GM23338 (cell line): ENCODE measurements around the gene CASP3. TPM values are rescaled to one million over a fixed set of nuclear protein-coding genes. Genes with fewer than 3 reads are reported as not detected.
A peak's percentile ranks its signal among the peaks of the same experiment; 100 is the strongest.

Experiments used
- ATAC-seq: fragments of 200-7000 bp; cut with Tn5 transposase; 3 replicates; pipeline ENCODE4 v1.9.1; 2020
- DNase-seq: peaks from one replicate; pipeline ENCODE4 v3.0.0-alpha.2; 2015; ENCODE audit warnings: low spot score
- H2AFZ ChIP-seq: fragments of 200-600 bp; sonication (generic); 2 replicates; pipeline ENCODE4 v1.8.0; 2016; ENCODE audit warnings: antibody characterized with exemption, mild to moderate bottlenecking, moderate library complexity
- H3F3A ChIP-seq: fragments of 200-600 bp; sonication (generic); replicated peaks from 2 replicates; pipeline ENCODE4 v1.8.0; 2017; ENCODE audit warnings: antibody characterized with exemption, mixed run types, low read depth
- H3K27ac ChIP-seq: fragments of 200-600 bp; sonication (generic); 2 replicates; pipeline ENCODE4 v1.6.1; 2016; ENCODE audit warnings: low read depth
- H3K27me3 ChIP-seq: fragments of 200-600 bp; sonication (generic); 2 replicates; pipeline ENCODE4 v1.8.0; 2016; ENCODE audit warnings: mild to moderate bottlenecking, mixed run types, moderate library complexity; ENCODE audit not compliant: insufficient read depth
- H3K36me3 ChIP-seq: fragments of 200-600 bp; sonication (generic); 2 replicates; pipeline ENCODE4 v1.8.0; 2016; ENCODE audit warnings: mild to moderate bottlenecking; ENCODE audit not compliant: insufficient read depth
- H3K4me1 ChIP-seq: fragments of 200-600 bp; sonication (generic); 2 replicates; pipeline ENCODE4 v1.8.0; 2016; ENCODE audit warnings: mild to moderate bottlenecking, moderate library complexity; ENCODE audit not compliant: insufficient read depth
- H3K4me2 ChIP-seq: fragments of 200-600 bp; sonication (generic); 2 replicates; pipeline ENCODE4 v1.7.1; 2017; ENCODE audit warnings: mixed run types
- H3K4me3 ChIP-seq: fragments of 200-600 bp; sonication (generic); 2 replicates; pipeline ENCODE4 v1.6.1; 2016; ENCODE audit warnings: mixed run types
- H3K79me2 ChIP-seq: fragments of 200-600 bp; sonication (generic); replicated peaks from 2 replicates; pipeline ENCODE4 v1.8.0; 2017; ENCODE audit warnings: mild to moderate bottlenecking; ENCODE audit not compliant: insufficient read depth
- H3K9me2 ChIP-seq: fragments of 200-600 bp; sonication (generic); 2 replicates; pipeline ENCODE4 v1.8.0; 2017; ENCODE audit not compliant: insufficient read depth
- H4K20me1 ChIP-seq: fragments of 200-600 bp; sonication (generic); replicated peaks from 2 replicates; pipeline ENCODE4 v1.8.0; 2017; ENCODE audit warnings: mild to moderate bottlenecking; ENCODE audit not compliant: insufficient read depth
- H3K27ac Mint-ChIP-seq: 2 replicates; pipeline ENCODE4 v1.8.0; 2020; ENCODE audit warnings: inconsistent platforms, mild to moderate bottlenecking, moderate library complexity, mixed read lengths
- H3K27me3 Mint-ChIP-seq: 3 replicates; pipeline ENCODE4 v1.8.0; 2022; ENCODE audit warnings: low read depth, mild to moderate bottlenecking, moderate library complexity, mixed read lengths, inconsistent platforms; ENCODE audit not compliant: insufficient read depth, poor library complexity
- H3K36me3 Mint-ChIP-seq: 3 replicates; pipeline ENCODE4 v1.8.0; 2021; ENCODE audit warnings: low read depth, mild to moderate bottlenecking, inconsistent platforms, moderate library complexity, mixed read lengths
- H3K4me1 Mint-ChIP-seq: 3 replicates; pipeline ENCODE4 v1.8.0; 2020; ENCODE audit warnings: mild to moderate bottlenecking, inconsistent platforms, mixed read lengths
- H3K4me3 Mint-ChIP-seq: 3 replicates; pipeline ENCODE4 v1.8.0; 2021; ENCODE audit warnings: moderate library complexity, mild to moderate bottlenecking, inconsistent platforms, mixed read lengths
- H3K9me3 Mint-ChIP-seq: 3 replicates; pipeline ENCODE4 v1.8.0; 2020; ENCODE audit warnings: moderate library complexity, mild to moderate bottlenecking, inconsistent platforms, mixed read lengths
- CREB1 ChIP-seq: fragments of 250-450 bp; sonication (Bioruptor Pico); IDR thresholded peaks from 2 replicates; pipeline ENCODE4 v1.5.0; 2020; ENCODE audit warnings: low read depth, mild to moderate bottlenecking, moderate library complexity
- EZH2 ChIP-seq: fragments of 200-600 bp; sonication (generic); IDR thresholded peaks from one replicate; pipeline ENCODE4 v1.8.0; 2017; ENCODE audit warnings: antibody characterized with exemption, mild to moderate bottlenecking, low read depth; ENCODE audit not compliant: unreplicated experiment
- EZH2phosphoT487 ChIP-seq: fragments of 200-600 bp; sonication (generic); IDR thresholded peaks from one replicate; pipeline ENCODE4 v1.8.1; 2018; ENCODE audit warnings: antibody characterized with exemption; ENCODE audit not compliant: unreplicated experiment
- JUNB ChIP-seq: IDR thresholded peaks from one replicate; pipeline ENCODE4 v1.6.1; 2016; ENCODE audit warnings: antibody characterized with exemption; ENCODE audit not compliant: unreplicated experiment
- POLR2AphosphoS5 ChIP-seq: IDR thresholded peaks from 2 replicates; pipeline ENCODE4 v1.6.1; 2016; ENCODE audit warnings: antibody characterized with exemption, low read depth
- STAT1 ChIP-seq: IDR thresholded peaks from one replicate; pipeline ENCODE4 v1.6.1; 2016; ENCODE audit warnings: antibody characterized with exemption; ENCODE audit not compliant: unreplicated experiment
- ZNF114 ChIP-seq: fragments of 250-450 bp; sonication (Bioruptor Pico); IDR thresholded peaks from 2 replicates; pipeline ENCODE4 v1.5.0; 2020; ENCODE audit warnings: mild to moderate bottlenecking, moderate library complexity
- ZNF331 ChIP-seq: fragments of 250-450 bp; sonication (Bioruptor Pico); IDR thresholded peaks from 2 replicates; pipeline ENCODE4 v1.5.0; 2020; ENCODE audit warnings: low read depth, mild to moderate bottlenecking, moderate library complexity
- polyA plus RNA-seq: library from polyadenylated mRNA; unstranded; fragments of >200 nt; fragmentation: Nextera tagmentation; extraction: Ambion mirVana; gene quantifications from 2 replicates; pipeline ENCODE4 v1.2.1, GENCODE V29; 2016
- total RNA-seq: library from RNA; depleted of rRNA; stranded (reverse); fragments of >200 nt; shearing (Covaris generic); gene quantifications from 2 replicates; pipeline ENCODE4 v1.2.3, GENCODE V29; 2014
- TF ChIP-seq, protein P1 (sequence below): fragments of 250-450 bp; sonication (Bioruptor Pico); IDR thresholded peaks from 2 replicates; pipeline ENCODE4 v1.5.0; 2020; ENCODE audit warnings: mild to moderate bottlenecking, moderate library complexity
- TF ChIP-seq, protein P2 (sequence below): IDR thresholded peaks from 2 replicates; pipeline ENCODE4 v1.6.1; 2016; ENCODE audit warnings: antibody characterized with exemption
- TF ChIP-seq, protein P3 (sequence below), 2 experiments: fragments of 200-600 bp in 1 of 2; sonication (generic) in 1 of 2; conservative IDR thresholded peaks; 2 replicates each; pipeline versions ENCODE4 v1.5.1 to v1.6.1; 2016 to 2017; ENCODE audit warnings: antibody characterized with exemption in 2 of 2, low read depth in 2 of 2, mild to moderate bottlenecking in 2 of 2, moderate library complexity in 1 of 2

The CASP3 gene
- total and polyA plus RNA-seq, 2 experiments from 2014 or later = 50.5 to 84.4 TPM

DNA sequence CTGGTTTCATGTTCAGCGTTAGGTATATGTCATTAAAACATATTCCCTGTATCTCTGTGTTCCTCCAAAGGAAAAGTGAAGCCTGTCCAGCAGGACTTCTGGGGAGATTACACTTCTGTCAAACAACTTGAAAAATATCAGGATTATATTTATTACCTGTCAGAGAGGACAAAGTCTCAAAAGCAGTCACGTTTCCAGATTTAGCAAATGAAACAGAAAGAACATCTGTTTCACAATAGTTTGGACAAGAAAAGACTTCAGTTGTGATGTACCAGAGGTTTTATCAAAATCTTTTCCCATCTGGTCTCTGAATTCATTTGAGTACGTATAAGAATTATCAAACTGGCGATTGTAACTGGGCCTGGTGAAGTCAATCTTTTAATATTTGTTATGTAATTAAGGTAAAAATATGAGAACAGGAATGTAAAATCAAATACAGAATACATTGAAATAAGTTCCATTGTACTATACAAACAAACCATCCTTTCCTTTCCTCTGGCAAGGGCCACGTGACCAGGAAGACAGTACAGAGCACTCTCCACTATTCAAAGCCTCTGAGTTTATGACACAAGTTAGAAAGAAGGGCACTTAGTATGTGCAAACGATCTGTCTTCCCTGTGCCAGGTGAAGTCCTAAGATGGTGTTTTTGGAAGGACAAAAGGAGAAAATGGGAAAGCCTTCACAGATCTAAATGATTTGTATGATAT is 3.2 kb downstream of the CASP3 start:
- Histone ChIP-seq H3K27ac (no peak overlapping the region), H3K4me2 (peak overlapping the region; percentile 94), H3K27me3 (no peaks in the 10 kb centered on the region), H3K9me2 (no peaks in the 10 kb centered on the region), H3K79me2 (peaks cover 80% of the 10 kb centered on the region), H3F3A (no peaks in the 10 kb centered on the region), H2AFZ (no peak overlapping the region), H4K20me1 (peaks cover 28% of the 10 kb centered on the region), H3K4me1 (peaks cover 53% of the 10 kb centered on the region), H3K36me3 (no peaks in the 10 kb centered on the region), H3K4me3 (no peak overlapping the region)
- ATAC-seq (no peak), DNase-seq (no peak)
- Mint-ChIP-seq H3K4me1 (peaks cover 67% of the 10 kb centered on the region), H3K27me3 (peaks cover 10% of the 10 kb centered on the region), H3K27ac (no peak overlapping the region), H3K9me3 (no peaks in the 10 kb centered on the region; the same call in 2 of the 3 replicates), H3K4me3 (peak overlapping the region; percentile 84; the same call in 2 of the 3 replicates), H3K36me3 (peaks cover 37% of the 10 kb centered on the region)
- TF ChIP-seq, protein P1, sequence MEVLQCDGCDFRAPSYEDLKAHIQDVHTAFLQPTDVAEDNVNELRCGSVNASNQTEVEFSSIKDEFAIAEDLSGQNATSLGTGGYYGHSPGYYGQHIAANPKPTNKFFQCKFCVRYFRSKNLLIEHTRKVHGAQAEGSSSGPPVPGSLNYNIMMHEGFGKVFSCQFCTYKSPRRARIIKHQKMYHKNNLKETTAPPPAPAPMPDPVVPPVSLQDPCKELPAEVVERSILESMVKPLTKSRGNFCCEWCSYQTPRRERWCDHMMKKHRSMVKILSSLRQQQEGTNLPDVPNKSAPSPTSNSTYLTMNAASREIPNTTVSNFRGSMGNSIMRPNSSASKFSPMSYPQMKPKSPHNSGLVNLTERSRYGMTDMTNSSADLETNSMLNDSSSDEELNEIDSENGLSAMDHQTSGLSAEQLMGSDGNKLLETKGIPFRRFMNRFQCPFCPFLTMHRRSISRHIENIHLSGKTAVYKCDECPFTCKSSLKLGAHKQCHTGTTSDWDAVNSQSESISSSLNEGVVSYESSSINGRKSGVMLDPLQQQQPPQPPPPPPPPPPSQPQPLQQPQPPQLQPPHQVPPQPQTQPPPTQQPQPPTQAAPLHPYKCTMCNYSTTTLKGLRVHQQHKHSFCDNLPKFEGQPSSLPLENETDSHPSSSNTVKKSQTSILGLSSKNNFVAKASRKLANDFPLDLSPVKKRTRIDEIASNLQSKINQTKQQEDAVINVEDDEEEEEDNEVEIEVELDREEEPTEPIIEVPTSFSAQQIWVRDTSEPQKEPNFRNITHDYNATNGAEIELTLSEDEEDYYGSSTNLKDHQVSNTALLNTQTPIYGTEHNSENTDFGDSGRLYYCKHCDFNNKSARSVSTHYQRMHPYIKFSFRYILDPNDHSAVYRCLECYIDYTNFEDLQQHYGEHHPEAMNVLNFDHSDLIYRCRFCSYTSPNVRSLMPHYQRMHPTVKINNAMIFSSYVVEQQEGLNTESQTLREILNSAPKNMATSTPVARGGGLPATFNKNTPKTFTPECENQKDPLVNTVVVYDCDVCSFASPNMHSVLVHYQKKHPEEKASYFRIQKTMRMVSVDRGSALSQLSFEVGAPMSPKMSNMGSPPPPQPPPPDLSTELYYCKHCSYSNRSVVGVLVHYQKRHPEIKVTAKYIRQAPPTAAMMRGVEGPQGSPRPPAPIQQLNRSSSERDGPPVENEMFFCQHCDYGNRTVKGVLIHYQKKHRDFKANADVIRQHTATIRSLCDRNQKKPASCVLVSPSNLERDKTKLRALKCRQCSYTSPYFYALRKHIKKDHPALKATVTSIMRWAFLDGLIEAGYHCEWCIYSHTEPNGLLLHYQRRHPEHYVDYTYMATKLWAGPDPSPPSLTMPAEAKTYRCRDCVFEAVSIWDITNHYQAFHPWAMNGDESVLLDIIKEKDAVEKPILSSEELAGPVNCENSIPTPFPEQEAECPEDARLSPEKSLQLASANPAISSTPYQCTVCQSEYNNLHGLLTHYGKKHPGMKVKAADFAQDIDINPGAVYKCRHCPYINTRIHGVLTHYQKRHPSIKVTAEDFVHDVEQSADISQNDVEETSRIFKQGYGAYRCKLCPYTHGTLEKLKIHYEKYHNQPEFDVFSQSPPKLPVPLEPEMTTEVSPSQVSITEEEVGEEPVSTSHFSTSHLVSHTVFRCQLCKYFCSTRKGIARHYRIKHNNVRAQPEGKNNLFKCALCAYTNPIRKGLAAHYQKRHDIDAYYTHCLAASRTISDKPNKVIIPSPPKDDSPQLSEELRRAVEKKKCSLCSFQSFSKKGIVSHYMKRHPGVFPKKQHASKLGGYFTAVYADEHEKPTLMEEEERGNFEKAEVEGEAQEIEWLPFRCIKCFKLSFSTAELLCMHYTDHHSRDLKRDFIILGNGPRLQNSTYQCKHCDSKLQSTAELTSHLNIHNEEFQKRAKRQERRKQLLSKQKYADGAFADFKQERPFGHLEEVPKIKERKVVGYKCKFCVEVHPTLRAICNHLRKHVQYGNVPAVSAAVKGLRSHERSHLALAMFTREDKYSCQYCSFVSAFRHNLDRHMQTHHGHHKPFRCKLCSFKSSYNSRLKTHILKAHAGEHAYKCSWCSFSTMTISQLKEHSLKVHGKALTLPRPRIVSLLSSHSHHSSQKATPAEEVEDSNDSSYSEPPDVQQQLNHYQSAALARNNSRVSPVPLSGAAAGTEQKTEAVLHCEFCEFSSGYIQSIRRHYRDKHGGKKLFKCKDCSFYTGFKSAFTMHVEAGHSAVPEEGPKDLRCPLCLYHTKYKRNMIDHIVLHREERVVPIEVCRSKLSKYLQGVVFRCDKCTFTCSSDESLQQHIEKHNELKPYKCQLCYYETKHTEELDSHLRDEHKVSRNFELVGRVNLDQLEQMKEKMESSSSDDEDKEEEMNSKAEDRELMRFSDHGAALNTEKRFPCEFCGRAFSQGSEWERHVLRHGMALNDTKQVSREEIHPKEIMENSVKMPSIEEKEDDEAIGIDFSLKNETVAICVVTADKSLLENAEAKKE (CRISPR knock-in tag) = no peak
- no peak for TF ChIP-seq POLR2AphosphoS5
- TF ChIP-seq, protein P2, sequence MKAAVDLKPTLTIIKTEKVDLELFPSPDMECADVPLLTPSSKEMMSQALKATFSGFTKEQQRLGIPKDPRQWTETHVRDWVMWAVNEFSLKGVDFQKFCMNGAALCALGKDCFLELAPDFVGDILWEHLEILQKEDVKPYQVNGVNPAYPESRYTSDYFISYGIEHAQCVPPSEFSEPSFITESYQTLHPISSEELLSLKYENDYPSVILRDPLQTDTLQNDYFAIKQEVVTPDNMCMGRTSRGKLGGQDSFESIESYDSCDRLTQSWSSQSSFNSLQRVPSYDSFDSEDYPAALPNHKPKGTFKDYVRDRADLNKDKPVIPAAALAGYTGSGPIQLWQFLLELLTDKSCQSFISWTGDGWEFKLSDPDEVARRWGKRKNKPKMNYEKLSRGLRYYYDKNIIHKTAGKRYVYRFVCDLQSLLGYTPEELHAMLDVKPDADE = no peak
- TF ChIP-seq STAT1 = no peak
- no peak for TF ChIP-seq ZNF331 (CRISPR knock-in tag)
- TF ChIP-seq EZH2phosphoT487 = no peak
- TF ChIP-seq CREB1 (CRISPR knock-in tag) = no peak
- no peak for TF ChIP-seq EZH2
- no peak for TF ChIP-seq JUNB
- TF ChIP-seq, protein P3, sequence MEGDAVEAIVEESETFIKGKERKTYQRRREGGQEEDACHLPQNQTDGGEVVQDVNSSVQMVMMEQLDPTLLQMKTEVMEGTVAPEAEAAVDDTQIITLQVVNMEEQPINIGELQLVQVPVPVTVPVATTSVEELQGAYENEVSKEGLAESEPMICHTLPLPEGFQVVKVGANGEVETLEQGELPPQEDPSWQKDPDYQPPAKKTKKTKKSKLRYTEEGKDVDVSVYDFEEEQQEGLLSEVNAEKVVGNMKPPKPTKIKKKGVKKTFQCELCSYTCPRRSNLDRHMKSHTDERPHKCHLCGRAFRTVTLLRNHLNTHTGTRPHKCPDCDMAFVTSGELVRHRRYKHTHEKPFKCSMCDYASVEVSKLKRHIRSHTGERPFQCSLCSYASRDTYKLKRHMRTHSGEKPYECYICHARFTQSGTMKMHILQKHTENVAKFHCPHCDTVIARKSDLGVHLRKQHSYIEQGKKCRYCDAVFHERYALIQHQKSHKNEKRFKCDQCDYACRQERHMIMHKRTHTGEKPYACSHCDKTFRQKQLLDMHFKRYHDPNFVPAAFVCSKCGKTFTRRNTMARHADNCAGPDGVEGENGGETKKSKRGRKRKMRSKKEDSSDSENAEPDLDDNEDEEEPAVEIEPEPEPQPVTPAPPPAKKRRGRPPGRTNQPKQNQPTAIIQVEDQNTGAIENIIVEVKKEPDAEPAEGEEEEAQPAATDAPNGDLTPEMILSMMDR (conservative IDR thresholded peaks at IDR 0.05; ENCODE audit: low read depth in 2 of 2) = no peak
- TF ChIP-seq ZNF114 (CRISPR knock-in tag) = no peak
